Kidney glomerular epithelial cell (primary cell): ENCODE results near the gene PXDC1.
"Not testable (repeated sequence)": the region's sequence is repeated elsewhere in the genome, so short reads cannot be mapped to it uniquely, and the experiment has no call there.

Experiments
- DNase-seq: peaks from one replicate; lab custom pipeline; 2025; lab: John Stamatoyannopoulos, UW

Gene PXDC1

DNA sequence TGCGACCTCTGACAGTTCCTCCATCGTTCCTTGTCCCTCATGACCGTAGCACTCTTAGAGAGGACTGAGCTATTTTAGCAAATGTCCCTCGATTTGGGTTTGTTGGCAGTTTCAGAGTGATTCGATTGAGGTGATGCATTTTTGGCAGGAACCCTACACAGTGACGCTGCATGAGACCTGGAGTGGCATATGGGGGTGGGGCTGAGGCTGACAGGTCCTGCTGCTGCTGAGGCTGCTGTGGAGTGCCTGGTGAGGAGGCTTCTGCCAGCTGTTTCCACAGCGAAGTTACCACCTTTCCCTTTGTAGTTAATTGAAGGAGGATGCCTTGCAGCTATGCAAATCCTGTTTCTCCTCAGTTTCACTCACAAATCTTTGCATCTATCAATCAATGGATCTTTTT, 19.8 kb downstream of the PXDC1 start:
- DNase-seq: no peak

DNA sequence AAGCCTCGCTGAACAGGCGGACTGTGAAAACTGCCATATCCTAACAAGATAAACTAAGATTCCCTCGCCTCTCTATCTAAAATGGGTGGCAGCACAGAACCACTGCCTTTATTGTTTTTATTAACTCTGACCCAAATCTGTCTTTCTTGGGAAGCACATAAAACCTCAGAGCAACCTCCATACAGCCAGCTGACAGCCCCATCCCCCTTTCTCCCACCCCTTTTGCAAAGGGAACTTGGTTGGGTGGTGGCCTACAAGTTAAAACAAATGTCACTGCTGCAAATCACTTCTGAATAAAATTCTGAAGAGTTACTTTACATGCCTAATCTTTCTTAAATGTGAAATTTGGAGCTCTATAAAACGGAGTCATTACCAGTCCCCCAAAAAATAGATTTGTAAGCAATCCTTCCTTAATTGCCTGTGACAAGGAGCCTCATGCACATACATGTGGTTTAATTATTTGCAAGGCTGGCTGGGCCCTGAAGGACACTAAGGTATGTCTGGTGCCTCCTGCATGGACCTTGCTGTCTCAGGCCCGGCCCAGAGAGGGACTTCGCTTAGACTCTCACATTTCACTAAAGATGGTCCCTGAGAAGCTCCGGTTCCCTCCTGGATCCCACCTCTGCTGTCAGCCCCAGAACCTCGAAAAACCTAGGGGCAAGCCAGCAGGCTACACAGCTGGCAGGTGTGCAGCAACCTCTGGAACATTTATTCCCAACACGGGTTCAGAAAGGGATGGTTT, 21.7 kb downstream of the PXDC1 start:
- DNase-seq: no peak

DNA sequence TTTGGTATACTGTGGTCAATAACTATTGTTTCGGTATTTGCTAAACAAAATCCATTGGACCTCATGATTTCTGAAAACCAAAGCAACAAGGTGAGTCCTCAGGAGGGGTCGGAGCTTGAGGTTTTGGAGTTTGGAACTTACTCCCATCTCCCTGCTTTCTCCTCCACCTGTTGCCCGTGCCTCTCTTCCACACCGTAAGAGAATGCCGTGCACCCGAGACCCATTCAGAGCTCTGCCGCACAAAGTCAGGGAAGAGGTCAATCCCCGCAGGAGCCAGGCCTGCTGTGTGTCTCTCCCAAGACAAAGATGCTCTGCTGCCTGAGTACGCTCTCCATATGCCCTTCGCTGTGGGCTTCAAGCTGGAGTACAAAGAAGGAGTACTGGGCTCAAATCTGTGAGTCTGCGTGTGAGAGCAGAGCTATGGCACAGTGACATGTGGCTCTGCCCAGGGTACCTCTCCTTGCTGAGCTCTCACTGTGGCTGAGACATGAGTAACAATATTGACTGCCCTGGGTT, 23.9 kb downstream of the PXDC1 start:
- DNase-seq: no peak

DNA sequence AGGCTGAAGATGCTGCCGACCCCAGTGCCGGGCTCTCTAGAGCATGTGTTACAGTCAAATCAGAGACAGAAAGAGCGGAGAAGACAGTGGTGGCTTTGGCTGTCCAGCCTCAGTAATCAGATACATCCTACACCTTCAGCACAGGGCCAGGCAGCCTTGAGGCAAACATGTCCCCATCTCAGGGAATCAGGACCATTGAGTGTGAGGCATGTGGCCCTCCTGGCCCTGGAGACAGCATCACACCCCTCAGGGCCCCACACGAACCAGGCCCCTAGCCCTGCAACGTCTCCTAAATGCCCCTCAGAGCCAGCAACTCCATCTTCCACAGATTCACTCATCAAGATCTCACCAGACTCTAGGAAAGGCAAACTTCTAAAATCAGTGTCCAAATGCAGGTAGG, 24.5 kb downstream of the PXDC1 start:
- no peak for DNase-seq

DNA sequence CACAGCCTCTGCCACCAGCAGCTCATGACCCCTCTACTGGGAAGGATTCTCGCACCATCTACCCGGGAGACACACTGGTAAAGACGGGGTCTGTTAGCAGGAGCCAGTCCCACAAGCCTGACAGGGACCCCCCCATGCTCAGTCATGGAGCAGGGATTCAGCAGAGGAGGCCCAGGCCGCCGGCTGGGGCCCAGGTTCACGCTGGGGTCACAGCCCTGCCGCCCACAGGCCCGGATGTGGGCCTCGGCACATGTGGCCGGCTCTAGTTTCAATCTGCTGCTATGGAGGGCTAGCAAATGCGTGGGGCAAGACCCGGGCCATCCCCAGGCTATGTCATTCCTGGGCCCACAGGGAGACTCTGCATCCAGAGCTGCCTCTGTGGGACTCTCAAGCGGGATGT, 25.1 kb downstream of the PXDC1 start:
- DNase-seq: no peak

DNA sequence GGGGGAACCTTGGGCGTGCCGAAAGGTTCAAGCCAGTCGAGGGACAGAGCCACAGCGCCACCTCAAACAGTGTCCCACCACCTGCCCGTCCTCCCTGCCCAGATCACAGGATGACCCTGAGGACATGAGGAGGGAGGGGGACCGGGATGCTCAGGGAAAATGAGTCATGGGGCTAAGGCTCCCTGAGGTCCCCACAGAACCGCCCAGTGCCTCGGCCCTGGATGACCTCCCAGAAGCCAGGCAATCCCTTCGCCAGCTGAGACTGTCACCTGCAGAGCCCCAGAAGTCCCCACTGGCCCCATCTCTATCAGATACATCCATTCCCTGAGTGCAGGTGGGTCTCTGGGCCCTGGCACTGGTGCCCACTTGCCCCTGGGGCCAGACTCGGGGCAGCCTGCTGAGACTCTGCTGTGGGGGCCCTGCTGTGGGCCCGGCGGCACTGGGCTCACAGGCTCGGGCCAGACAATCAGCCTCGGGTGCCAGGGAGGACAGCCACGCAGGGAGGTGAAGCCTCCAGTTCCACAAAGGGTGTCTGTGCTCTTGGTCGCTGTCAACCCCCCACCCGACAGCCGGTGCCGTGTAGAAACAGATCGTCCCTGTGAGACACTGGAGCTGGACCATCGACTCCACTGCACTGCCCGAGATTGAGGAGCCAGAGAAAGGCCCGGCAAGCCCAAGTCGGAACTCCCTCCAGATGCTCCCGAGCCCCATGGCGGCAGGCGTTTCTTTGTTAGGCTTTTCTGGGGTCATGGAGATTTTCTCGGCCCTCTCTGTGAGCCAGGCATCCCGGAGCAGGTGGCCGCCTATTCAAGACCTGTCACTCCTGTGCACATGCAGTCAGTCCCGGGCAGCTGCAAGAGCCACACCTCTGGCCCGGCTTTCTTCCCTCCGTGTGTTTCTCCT, 26.1 kb downstream of the PXDC1 start:
- no peak for DNase-seq

DNA sequence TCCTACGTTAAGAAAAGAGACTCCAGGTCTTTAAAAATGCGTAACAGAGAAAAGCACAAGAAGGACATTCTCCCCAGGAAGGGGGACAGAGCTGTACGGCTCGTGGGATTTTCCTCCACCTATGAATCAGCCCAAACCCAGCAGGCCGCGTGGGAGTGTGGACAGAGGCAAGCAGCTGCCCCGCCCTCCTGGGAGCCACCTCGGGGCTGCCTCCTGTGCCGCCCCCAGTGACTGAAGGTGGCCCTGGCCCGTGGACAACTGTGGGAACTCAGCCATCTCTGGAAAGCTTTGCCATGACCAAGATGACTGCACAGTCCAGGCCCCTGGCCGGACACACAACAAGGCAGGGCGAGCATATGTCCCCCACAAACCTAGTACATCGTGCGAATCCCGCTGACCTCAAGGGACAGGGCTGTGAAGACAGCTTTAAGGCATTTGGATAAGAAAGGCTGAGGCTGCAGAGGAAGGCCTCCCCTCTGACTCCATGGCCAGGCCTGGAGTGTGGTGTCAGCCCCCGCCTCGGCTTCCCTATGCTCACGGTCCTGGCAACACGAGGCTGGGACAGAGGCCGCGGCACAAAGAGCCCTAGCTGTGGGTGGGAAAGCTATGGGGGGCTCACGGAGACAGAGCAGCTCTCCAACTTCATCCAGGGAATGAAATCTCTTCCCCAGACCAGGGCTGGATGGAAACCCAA, 26.9 kb downstream of the PXDC1 start:
- no peak for DNase-seq

DNA sequence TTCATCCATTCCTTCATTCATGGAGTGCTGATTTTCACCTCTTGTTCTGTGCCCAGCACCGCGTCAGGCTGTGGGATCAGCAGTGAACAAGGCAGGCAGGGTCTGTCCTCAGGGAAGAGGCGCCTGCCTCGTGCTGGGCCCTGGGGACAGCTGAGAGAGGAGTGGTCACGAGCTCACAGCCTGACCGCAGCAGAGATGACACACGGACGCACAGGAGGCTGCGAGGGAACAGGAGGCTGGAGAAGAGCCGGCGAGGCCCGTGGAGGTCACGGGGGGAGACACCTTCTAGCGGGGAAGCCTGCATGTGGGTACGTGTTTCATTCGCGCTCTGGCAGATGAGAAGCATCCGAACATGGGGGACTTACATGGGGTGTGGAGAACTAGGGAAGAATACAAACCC, 27.5 kb downstream of the PXDC1 start:
- no peak for DNase-seq

DNA sequence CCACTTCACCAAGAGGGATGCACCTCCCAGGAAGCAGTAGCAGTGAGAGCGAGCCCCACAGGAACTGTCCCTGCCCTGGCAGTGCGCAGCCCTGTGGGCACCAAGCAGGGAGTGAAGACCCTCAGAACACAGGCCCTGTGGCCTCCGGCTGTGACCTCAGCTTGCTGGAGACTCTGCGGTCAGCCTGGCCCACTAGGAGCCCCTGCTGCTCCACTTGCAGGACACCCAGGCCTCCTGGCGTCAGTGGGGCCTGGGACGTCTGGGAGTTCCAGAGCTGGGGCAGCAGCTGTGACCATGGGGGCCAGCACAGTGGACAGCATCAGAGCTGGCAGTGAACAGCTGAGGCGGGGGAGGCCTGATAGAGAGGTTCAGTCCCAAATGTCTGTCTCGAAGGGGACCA, 28.3 kb downstream of the PXDC1 start:
- DNase-seq: no peak

DNA sequence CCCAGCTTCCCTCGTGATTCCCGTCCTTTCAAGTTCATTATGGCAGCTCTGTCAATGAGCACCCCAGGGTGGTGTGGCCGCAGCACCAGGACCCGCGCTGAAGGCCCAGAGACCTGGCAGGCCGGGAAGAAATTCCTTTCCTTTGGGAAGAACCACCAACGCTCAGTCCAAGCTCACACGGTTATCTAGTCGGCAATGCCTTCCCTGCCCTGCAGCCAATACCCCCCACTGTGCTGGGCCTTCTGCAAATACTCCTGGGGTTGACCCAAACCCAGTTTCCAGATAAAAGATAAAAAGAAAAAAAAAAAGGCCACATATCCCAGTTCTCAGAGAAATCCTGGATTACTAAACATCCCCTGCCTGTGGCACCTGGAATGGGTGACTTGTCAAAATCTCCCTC, 28.7 kb downstream of the PXDC1 start:
- DNase-seq: no peak

DNA sequence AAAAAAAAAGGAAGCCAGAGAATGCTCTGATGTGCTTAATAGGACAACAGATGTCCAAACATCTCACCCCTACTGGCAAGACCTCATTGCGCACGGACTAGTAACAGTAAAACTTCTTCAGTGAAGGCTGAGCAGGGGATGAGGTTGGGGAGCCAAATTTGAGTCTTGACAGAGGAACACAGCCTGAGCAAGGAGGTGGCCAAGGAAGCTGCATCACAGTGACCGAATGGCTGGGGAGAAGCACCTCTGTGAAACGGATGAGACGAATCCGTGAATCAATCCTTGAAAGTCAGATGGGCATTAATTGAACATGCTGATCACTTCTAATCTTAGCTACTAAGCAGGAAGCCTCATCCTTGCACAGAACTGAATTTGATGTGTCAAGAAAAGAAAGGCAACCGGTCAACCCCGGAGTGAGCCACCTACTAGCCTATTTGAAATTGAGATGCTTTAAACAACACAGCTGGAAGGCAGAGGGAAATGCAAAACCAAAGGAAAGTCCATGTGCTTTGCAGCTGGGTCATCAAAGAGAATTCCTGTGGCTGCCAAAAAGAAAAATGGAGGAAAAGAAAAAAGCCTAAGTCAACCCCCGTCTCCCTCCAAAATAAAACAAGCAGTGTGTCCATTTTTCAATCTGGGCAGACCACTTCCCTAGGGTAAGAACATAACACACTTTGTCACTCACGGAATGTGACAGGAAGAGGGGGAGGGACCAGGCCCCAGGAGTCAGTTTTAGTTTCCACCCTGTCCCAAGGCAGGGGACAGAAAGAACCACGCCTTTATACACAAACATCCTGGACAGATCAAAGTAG, 29.5 kb downstream of the PXDC1 start:
- no peak for DNase-seq

DNA sequence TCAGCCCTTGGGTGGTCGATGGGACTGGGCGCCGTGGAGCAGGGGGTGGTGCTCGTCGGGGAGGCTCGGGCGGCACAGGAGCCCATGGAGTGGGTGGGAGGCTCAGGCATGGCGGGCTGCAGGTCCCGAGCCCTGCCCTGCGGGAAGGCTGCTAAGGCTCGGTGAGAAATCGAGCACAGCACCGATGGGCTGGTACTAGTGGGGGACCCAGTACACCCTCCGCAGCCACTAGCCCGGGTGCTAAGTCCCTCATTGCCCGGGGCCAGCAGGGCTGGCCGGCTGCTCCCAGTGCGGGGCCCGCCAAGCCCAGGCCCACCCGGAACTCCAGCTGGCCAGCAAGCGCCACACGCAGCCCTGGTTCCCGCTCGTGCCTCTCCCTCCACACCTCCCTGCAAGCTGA, 30.7 kb downstream of the PXDC1 start:
- DNase-seq: not testable (repeated sequence)

DNA sequence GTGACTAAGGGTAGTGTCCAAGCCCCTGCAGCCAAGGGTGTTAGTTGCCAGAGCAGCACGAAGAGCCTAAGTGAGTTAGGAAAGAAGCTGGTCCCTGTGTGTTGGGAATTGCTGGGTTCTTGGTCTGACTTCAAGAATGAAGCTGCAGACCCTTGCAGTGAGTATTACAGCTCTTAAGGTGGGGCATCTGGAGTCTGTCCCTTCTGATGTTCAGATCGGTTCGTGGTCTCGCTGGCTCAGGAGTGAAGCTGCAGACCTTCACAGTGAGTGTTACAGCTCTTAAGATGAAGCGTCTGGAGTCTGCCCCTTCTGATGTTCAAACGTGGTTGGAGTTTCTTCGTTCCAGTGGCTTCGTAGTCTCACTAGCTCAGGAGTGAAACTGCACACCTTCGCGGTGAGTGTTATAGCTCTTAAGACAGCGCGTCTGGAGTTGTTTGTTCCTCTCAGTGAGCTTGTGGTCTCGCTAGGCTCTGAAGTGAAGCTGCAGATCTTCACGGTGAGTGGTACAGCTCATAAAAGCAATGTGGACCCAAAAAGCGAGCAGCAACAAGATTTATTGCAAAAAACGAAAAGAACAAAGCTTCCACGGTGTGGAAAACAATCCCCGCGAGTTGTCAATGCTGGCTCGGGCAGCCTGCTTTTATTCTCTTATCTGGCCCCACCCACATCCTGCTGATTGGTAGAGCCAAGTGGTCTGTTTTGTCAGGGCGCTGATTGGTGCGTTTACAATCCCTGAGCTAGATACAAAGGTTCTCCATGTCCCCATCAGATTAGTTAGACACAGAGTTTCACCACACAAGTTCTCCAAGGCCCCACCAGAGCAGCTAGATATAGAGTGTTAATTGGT, 31.8 kb downstream of the PXDC1 start:
- no peak for DNase-seq

DNA sequence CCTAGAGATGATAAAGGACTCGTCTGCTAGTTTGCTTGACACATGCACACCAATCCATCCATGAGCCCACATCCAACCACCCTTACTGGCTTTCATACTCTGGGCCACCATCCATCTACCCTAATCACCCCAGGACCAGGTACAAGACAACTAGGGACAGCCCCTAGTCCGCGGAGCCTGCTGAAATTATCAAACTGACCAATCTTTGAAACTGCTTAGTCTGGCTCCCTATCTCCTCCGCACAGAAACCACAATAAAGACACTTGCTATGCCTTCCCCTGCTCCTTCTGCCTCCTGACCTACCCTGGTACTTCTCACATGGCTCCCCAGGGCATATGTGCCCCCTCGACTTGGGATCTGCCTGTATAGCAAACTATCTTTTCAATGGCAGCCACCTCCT, 33.1 kb downstream of the PXDC1 start:
- no peak for DNase-seq

DNA sequence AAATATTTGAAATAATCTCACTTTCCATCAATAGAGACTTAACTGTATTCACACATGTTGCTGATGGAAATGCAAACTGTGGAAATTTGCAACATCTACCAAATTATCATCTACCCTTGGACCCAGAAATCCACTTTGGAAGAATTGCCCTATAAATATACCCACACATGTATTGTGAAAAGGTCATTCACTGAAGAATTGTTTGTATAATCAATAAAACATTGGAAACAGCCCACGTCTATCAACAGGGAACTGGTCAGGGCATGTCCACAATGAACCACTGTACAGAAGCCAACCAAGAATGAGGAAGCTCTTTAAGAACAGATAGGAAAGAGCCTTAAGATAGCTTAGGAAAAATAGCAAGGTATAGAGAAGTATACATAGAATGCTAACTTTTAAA, 36.2 kb downstream of the PXDC1 start:
- DNase-seq: no peak

DNA sequence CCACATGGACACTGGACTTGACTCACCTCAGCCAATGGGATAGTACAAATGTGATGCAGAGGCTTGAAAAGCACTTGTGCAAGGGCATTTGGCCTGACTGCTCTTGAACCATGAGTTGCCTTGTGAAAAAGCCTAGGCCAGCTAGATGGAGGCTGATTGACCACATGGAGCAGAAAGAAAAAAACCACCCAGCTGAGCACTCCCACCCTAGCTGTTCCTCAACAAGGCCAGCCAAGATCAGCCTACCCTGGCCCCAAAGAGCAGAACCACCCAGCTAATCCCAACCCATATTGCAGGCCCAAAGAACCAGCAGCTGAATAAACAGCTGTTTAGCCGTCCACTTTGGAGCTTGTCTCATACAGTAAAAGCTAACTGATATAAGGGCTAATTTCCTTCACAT, 36.7 kb downstream of the PXDC1 start:
- DNase-seq: no peak

DNA sequence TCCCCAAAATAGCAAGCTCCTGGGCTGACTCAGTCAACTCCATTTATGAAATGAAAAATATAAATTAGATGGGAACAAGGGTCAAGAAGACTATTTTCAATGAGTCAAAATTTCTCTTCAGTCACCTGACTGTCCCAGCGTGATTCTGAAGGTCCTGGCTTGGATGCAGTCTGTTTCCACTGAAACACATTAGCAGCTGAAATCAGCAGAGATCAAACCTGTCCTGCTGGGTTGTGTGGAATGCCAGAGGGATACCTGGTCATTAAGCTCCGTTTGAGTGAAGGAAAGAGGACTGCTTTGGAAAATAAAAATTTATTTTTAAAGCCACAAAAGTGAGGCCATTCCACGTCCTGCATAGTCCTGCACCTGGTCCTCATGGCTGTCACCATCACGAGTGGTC, 37.4 kb downstream of the PXDC1 start:
- DNase-seq: no peak

DNA sequence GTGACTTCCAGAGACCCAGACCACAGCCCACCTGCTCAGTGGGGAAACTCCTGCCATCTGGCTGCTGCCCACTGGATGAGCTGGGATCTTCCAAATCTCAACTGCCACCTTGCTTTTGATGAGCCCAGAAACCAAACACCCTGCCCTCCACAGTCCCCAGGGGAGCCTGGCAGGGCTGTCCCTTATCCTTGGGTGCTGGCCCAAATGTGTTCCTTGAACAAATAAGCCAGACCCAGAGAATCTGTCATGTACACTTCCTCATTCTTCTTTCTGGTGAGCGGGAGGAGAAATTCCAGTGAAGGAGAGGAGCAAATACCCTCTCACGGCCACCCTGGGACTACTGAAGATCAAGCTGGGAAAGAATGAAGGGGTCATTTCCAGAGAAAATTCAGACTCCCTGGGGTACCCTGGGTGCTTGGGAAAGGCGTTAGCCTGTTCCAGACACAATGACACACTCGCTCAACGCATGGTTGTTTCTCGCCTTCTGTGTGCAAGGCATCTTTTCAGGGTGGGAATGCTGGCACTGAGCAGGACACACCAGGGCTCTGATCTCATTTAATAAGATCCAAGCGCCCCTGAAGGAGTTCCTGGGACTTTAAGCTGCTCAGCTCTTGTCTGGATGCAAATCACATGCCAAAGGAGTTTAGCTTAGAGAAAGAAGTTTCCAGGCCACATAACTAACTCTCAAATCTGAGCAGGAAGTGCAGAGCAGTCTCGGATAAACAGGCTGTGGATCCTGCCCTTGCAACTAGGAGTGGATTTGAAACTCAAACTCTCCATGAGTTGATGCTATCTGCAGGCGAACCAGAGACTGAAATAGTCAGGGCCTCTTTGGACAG, 38.5 kb downstream of the PXDC1 start:
- DNase-seq: no peak

DNA sequence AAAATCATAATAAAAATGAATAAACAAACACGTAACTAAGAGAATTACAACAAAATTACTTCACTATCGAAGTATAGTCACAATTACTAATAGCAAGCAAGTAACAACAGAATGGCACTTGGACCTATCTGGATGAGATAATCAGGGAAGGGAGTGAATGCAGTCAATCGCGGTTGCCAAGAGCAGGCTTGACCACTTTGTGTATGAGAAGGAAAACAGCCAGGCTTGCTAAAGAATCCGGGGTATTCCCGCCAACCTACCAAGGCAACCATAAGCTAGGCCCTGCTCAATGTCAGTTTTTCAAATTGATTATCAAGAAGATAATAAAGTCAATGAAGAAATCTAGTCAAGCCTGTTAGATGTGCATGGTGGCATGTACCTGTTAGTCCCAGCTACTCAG, 39.7 kb downstream of the PXDC1 start:
- DNase-seq: no peak

DNA sequence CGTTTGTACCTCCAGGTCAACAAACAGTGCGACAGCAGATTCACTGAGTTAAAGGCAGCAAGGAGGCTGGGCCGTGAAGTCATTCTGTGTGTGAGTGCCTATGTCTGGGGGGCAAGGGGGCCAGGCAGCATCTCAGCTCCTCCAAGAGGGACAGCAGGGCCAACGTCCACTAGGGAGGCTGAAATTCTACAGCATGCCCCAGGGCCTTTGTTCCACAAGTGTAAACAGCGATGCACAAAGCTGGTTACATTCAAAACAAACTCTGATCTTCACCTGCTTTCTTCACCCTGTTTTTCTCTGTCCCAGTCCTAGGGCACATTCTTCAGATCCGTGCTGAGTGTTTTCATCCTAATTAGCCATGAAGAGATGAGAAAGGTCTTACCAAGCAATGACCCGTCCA, 41.1 kb downstream of the PXDC1 start:
- DNase-seq: no peak
